Ovary (tissue), 9 donors: ENCODE data around the gene PRKCQ. TPM values are rescaled to one million over a fixed set of nuclear protein-coding genes. Genes with fewer than 3 reads are reported as not detected.

ENCODE experiments used
- DNase-seq, 5 donors: peaks; one replicate each; pipeline ENCODE4 v3.0.0-alpha.2; 2019 to 2020
- H3K27ac ChIP-seq, 2 donors: fragments of 200-600 bp; one replicate each; pipeline versions ENCODE4 v1.5.1 to v1.8.0; 2019 to 2022
- H3K27me3 ChIP-seq: fragments of 200-600 bp; one replicate; pipeline ENCODE4 v1.8.0; 2022
- H3K36me3 ChIP-seq: fragments of 200-600 bp; sonication (generic); one replicate; pipeline ENCODE4 v1.5.1; 2019
- H3K4me1 ChIP-seq: one replicate; pipeline ENCODE4 v1.8.1; 2013; ENCODE audit warnings: mild to moderate bottlenecking, moderate library complexity; ENCODE audit not compliant: insufficient read depth
- H3K4me3 ChIP-seq: fragments of 200-600 bp; sonication (generic); one replicate; pipeline ENCODE4 v1.5.1; 2017
- H3K9me3 ChIP-seq, 2 donors: fragments of 200-600 bp in 1 of 2; sonication (generic) in 1 of 2; one replicate each; pipeline versions ENCODE4 v1.5.1 to v1.8.1; 2013 to 2019; ENCODE audit warnings: mild to moderate bottlenecking in 1 of 2, moderate library complexity in 1 of 2
- CTCF ChIP-seq, 3 donors: fragments of 450-650 bp in 2 of 3; fragments of 200-600 bp in 1 of 3; IDR thresholded peaks; one replicate each; pipeline versions ENCODE4 v1.5.1 to v1.8.0; 2016 to 2022; ENCODE audit warnings: antibody characterized with exemption in 3 of 3, mild to moderate bottlenecking in 1 of 3
- EP300 ChIP-seq: sonication (generic); formaldehyde crosslinking; IDR thresholded peaks from one replicate; pipeline ENCODE4 v1.6.1; 2017; ENCODE audit warnings: antibody characterized with exemption
- POLR2A ChIP-seq: fragments of 450-650 bp; IDR thresholded peaks from one replicate; pipeline ENCODE4 v1.6.1; 2017; ENCODE audit warnings: antibody characterized with exemption, mild to moderate bottlenecking, moderate library complexity
- WGBS, 3 donors: extraction: QIAGEN DNeasy Blood & Tissue Kit in 1 of 3; methylation state at CpG; one replicate each; pipeline versions ENCODE4 v1.1.5 to v1.1.7; 2013 to 2017; 5-methylcytosine and 5-hydroxymethylcytosine counted together
- intact Hi-C, 4 donors: fragments of 100-400 bp; cut with DNase I; formaldehyde crosslinking; loops; one replicate each; pipeline versions ENCODE4 v1.11.0 to v1.15.1; 2022 to 2023
- polyA plus RNA-seq, 2 donors: library from polyadenylated mRNA; stranded (reverse); fragments of 200-250 nt in 1 of 2; fragments of 350-450 nt in 1 of 2; fragmentation: Illumina TruSeq in 1 of 2; extraction: RNeasy Lipid Tissue Mini Kit (QIAGEN cat#74804) in 1 of 2; gene quantifications; one replicate each; pipeline ENCODE4 v1.2.3, GENCODE V29; 2013 to 2014
- total RNA-seq, 7 donors: library from RNA; depleted of rRNA in 2 of 7; stranded (reverse); fragments of >200 nt in 2 of 7; fragmentation: NEBNext Ultra II Directional in 3 of 7; extraction: Animal tissue kit (Norgen Biotek cat#: 25700) in 3 of 7; gene quantifications; one replicate each; pipeline versions ENCODE4 v1.1.0 to v1.2.4, GENCODE V29; 2016 to 2023
- donor health status: DM: no; HTN: no; CAD: no; lungs with moderate emphysema.
- donor health status: DM: no; HTN: no; CAD: no.
- donor health status: Bipolar disorder and iron deficiency.
- donor health status: DM: yes; HTN: yes; CAD: no.
- donor health status: DM: no; HTN: no; CAD: no.
- donor health status: DM: yes; HTN: yes; CAD: no.

PRKCQ gene
- total and polyA plus RNA-seq, 9 donors: 0.71 to 3.6 (median 1.1) TPM

- DNase-seq: no peak
- no peaks in the 10 kb centered on the region for H3K36me3 ChIP-seq
- intact Hi-C loops: no loop called here
Observed at GRCh38 chr10:6528198-6528950, 51.7 kb downstream of the PRKCQ start.

GRCh38 chr10:6525599-6526165, 54.4 kb downstream of the PRKCQ start:
- TF ChIP-seq POLR2A: no peak
- no peak for TF ChIP-seq EP300
- TF ChIP-seq CTCF (IDR thresholded peaks at IDR 0.05): no peak
- Histone ChIP-seq H3K27me3 (no peaks in the 10 kb centered on the region), H3K4me1 (no peaks in the 10 kb centered on the region), H3K36me3 (no peaks in the 10 kb centered on the region), H3K4me3 (no peak overlapping the region), H3K9me3 (no peaks in the 10 kb centered on the region), H3K27ac (no peak overlapping the region)
- intact Hi-C loops: no loop called here
- WGBS, 3 donors: 59 to 64% (median 63%) methylated on average over 4 of the region's 4 CpGs
- no peak for DNase-seq

More at GRCh38 chr10:6528198-6528950, 51.7 kb downstream of the PRKCQ start:
- no peak for TF ChIP-seq EP300
- no peak for TF ChIP-seq CTCF (IDR thresholded peaks at IDR 0.05)
- TF ChIP-seq POLR2A: no peak
- no peaks in the 10 kb centered on the region for H3K9me3 ChIP-seq
- WGBS, 3 donors: 85 to 87% (median 86%) methylated on average over 12 of the region's 12 CpGs
- H3K27me3 ChIP-seq: no peaks in the 10 kb centered on the region
- no peaks in the 10 kb centered on the region for H3K4me1 ChIP-seq
- no peak overlapping the region for H3K27ac ChIP-seq
- H3K4me3 ChIP-seq: no peak overlapping the region

- no peak overlapping the region for H3K27ac ChIP-seq
- no peak overlapping the region for H3K4me3 ChIP-seq
- 92 to 94% (median 93%) methylated on average over 6 of the region's 6 CpGs for WGBS, 3 donors
- TF ChIP-seq POLR2A (no peak), CTCF (IDR thresholded peaks at IDR 0.05) (no peak), EP300 (no peak)
- H3K4me1 ChIP-seq: no peaks in the 10 kb centered on the region
- no peak for DNase-seq
- H3K9me3 ChIP-seq: no peaks in the 10 kb centered on the region
- H3K36me3 ChIP-seq: no peaks in the 10 kb centered on the region
- no peaks in the 10 kb centered on the region for H3K27me3 ChIP-seq
- intact Hi-C loops: no loop called here
Observed at GRCh38 chr10:6522230-6522629, 57.8 kb downstream of the PRKCQ start.

GRCh38 chr10:6520138-6520537, 59.9 kb downstream of the PRKCQ start:
- Histone ChIP-seq H3K9me3 (no peaks in the 10 kb centered on the region), H3K4me1 (no peaks in the 10 kb centered on the region), H3K4me3 (no peak overlapping the region), H3K27ac (no peak overlapping the region), H3K27me3 (no peaks in the 10 kb centered on the region), H3K36me3 (no peaks in the 10 kb centered on the region)
- no peak for DNase-seq
- intact Hi-C loops: no loop called here
- TF ChIP-seq POLR2A (no peak), CTCF (IDR thresholded peaks at IDR 0.05) (no peak), EP300 (no peak)
- WGBS, 3 donors: 88 to 95% (median 94%) methylated on average over 10 of the region's 10 CpGs
